GM19099 (cell line): ENCODE data around the gene TRANK1.

Source experiments
- POLR2A ChIP-seq: IDR thresholded peaks from 3 replicates; pipeline ENCODE4 v1.6.1; 2011; ENCODE audit warnings: low read depth; ENCODE audit not compliant: insufficient read length; ENCODE audit errors: extremely low read depth

The TRANK1 gene

GRCh38 chr3:36944641-36945270 is at the start of gene TRANK1:
Gene TRANK1, minus strand, starts transcription at chr3:36945054. Its CDS starts 245 bp downstream, at chr3:36944809.
- peak; percentile 49 for TF ChIP-seq POLR2A

DNA sequence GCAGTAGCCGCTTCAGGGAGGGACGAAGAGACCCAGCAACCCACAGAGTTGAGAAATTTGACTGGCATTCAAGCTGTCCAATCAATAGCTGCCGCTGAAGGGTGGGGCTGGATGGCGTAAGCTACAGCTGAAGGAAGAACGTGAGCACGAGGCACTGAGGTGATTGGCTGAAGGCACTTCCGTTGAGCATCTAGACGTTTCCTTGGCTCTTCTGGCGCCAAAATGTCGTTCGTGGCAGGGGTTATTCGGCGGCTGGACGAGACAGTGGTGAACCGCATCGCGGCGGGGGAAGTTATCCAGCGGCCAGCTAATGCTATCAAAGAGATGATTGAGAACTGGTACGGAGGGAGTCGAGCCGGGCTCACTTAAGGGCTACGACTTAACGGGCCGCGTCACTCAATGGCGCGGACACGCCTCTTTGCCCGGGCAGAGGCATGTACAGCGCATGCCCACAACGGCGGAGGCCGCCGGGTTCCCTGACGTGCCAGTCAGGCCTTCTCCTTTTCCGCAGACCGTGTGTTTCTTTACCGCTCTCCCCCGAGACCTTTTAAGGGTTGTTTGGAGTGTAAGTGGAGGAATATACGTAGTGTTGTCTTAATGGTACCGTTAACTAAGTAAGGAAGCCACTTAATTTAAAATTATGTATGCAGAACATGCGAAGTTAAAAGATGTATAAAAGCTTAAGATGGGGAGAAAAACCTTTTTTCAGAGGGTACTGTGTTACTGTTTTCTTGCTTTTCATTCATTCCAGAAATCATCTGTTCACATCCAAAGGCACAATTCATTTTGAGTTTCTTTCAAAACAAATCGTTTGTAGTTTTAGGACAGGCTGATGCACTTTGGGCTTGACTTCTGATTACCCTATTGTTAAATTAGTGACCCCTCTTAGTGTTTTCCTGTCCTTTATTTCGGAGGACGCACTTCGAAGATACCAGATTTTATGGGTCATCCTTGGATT is 48.8 kb upstream of the TRANK1 start, which contains the start of gene MLH1:
MLH1 (plus strand) TSS at position 193 of the 958 bp plus-strand sequence; CDS start at position 223, 30 bp downstream.
- peak; percentile 89 for TF ChIP-seq POLR2A

GRCh38 chr3:36992806-36993325 is 48.0 kb upstream of the TRANK1 start, which contains the start of gene EPM2AIP1:
Gene EPM2AIP1, minus strand, starts transcription at chr3:36993131. Its CDS starts 54 bp downstream, at chr3:36993077.
- peak; percentile 90 for TF ChIP-seq POLR2A

GRCh38 chr3:36991923-36992805 is 47.3 kb upstream of the TRANK1 start:
- no peak for TF ChIP-seq POLR2A

- no peak for TF ChIP-seq POLR2A
Observed at GRCh38 chr3:36991147-36991546, 46.3 kb upstream of the TRANK1 start.

DNA sequence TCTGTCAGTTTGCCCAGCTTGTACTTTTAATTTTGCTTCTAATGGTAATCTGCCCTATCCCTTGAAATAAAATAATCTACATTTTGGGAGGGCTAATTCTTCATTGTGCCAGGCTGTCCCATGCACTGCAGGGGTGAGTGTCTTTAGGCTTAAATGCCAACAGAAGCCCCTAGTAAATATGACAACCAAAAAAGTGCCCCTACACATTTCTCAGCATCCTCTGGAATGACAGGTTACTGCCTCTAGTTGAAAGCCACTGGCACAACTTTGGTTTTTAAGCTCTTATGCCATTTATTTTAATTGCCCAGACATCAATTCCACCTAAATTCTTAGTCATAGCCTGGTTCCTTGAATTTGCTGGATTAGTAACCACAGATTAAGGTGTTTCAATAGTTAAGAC is 44.7 kb upstream of the TRANK1 start:
- no peak for TF ChIP-seq POLR2A

DNA sequence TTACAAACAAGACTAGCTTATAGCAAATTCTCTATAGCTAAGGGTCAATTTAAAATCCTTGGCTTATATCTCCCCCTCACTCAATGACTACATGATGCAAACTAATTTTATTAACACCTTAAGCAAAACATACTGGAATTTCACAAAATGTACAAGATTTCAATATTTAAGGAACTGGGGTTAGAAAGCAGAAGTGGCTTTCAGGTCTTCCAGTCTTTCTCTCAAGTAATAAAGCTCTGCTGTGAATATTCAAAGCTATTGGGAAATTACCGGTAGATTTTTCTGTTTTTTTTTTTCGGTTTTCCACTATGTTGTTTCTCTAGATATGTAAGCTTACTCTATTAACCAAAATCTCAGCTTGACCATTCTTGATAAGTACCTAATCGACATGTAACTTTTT is 44.2 kb upstream of the TRANK1 start:
- no peak for TF ChIP-seq POLR2A

- no peak for TF ChIP-seq POLR2A
Observed at GRCh38 chr3:36988356-36988755, 43.5 kb upstream of the TRANK1 start.

GRCh38 chr3:36981006-36981405 is 36.2 kb upstream of the TRANK1 start:
- TF ChIP-seq POLR2A: no peak

DNA sequence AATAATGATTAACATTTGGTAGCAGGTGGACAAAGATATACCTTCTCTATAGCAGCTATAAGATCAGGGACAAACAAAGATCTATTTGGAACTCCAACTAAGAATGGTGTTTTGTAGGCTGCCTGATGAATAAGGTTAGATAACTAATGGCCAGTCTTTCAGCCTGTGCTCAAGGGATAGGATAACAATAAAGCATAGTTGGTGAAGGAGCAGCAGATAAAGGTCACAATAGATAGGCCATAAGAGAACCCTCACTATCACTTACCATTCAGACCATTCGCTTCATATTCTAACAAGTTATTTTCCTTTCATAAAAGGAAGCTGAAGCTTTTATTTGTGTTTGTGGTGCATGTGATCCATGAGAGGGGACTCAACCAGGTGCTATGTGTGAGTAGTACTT is 28.3 kb upstream of the TRANK1 start:
- TF ChIP-seq POLR2A: no peak

DNA sequence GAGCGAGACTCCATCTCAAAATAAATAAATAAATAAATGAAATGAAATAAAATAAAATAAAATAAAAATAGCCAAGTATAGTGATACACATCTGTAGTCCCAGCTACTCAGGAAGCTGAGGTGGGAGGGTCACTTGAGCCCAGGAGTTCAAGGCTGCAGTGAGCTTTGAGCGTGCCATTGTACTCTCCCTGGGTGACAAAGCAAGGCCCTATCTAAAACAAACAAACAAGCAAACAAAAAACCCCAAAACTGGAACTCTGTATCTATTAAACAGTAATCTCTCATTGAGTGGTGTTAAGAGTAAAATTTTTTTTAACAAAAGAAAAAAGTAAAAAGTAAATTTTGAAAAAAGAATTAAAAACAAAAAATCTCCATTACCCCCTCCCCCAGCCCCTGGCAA is 27.3 kb upstream of the TRANK1 start:
- TF ChIP-seq POLR2A: no peak

GRCh38 chr3:36969540-36970432 is 24.9 kb upstream of the TRANK1 start:
- no peak for TF ChIP-seq POLR2A

GRCh38 chr3:36969085-36969484 is 24.2 kb upstream of the TRANK1 start:
- TF ChIP-seq POLR2A: no peak

DNA sequence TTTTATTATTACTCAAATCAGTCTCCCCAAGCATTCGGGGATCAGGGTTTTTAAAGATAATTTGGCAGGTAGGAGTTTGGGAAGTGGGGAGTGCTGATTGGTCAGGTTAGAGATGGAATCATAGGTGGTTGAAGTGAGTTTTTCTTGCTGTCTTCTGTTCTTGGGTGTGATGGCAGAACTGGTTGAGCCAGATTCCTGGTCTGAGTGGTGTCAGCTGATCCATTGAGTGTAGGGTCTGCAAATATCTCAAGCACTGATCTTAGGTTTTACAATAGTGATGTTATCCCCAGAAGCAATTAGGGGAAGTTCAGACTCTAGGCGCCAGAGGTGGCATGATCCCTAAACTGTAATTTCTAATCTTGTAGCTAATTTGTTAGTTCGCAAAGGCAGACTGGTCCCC is 20.6 kb upstream of the TRANK1 start:
- no peak for TF ChIP-seq POLR2A
